T-helper 2 cell treated with Interferon-gamma antibody and Interleukin-4, amounts not matched to agents 5 μg/mL and 100 μg/mL, for 36 hours (primary cell): ENCODE data around the gene CDC42BPA.

ENCODE experiments used
- DNase-seq: peaks from one replicate; pipeline ENCODE4 v3.0.0; 2021; ENCODE audit warnings: low spot score
- H3K27ac Mint-ChIP-seq: one replicate; pipeline ENCODE4 v1.8.0; 2021; ENCODE audit warnings: mild to moderate bottlenecking, mixed read lengths
- H3K27me3 Mint-ChIP-seq: one replicate; pipeline ENCODE4 v1.8.0; 2021; ENCODE audit warnings: low read depth, mixed read lengths
- H3K36me3 Mint-ChIP-seq: one replicate; pipeline ENCODE4 v1.8.0; 2021; ENCODE audit warnings: low read depth, mixed read lengths
- H3K4me1 Mint-ChIP-seq: one replicate; pipeline ENCODE4 v1.8.0; 2021; ENCODE audit warnings: low read depth, mixed read lengths
- H3K4me3 Mint-ChIP-seq: one replicate; pipeline ENCODE4 v1.8.0; 2022; ENCODE audit warnings: mild to moderate bottlenecking, moderate library complexity, mixed read lengths
- H3K9me3 Mint-ChIP-seq: one replicate; pipeline ENCODE4 v1.8.0; 2021; ENCODE audit warnings: mixed read lengths

CDC42BPA gene

DNA sequence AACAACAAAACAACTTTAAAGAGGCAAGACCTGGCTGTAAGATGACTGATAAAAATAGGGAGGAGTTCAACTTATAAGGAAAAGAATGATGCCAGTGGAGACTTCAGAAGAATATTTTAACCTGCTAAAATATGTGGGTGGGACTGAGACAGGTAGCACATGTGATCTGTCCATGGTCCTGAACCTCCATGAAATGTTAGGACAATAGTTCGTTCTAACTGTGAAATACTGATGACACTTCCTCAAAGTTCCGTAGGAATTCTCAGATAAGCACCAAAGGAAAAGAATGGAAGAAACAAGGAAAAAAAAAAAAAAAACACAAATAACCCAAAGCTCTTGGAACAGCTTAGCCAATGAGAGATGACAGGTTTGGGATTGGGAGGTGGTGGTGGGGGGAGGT, 44.7 kb downstream of the CDC42BPA start:
- no peak for DNase-seq
- peaks cover 4% of the 10 kb centered on the region for H3K9me3 Mint-ChIP-seq
- no peaks in the 10 kb centered on the region for H3K27me3 Mint-ChIP-seq
- no peak overlapping the region for H3K4me3 Mint-ChIP-seq
- H3K36me3 Mint-ChIP-seq, result no peaks in the 10 kb centered on the region
- H3K27ac Mint-ChIP-seq, result no peak overlapping the region
- no peaks in the 10 kb centered on the region for H3K4me1 Mint-ChIP-seq

GRCh38 chr1:227272428-227272827, 45.9 kb downstream of the CDC42BPA start:
- H3K4me3 Mint-ChIP-seq, result no peak overlapping the region
- H3K27me3 Mint-ChIP-seq, result no peaks in the 10 kb centered on the region
- no peak for DNase-seq
- peaks cover 4% of the 10 kb centered on the region for H3K9me3 Mint-ChIP-seq
- no peak overlapping the region for H3K27ac Mint-ChIP-seq
- no peaks in the 10 kb centered on the region for H3K36me3 Mint-ChIP-seq
- no peaks in the 10 kb centered on the region for H3K4me1 Mint-ChIP-seq

DNA sequence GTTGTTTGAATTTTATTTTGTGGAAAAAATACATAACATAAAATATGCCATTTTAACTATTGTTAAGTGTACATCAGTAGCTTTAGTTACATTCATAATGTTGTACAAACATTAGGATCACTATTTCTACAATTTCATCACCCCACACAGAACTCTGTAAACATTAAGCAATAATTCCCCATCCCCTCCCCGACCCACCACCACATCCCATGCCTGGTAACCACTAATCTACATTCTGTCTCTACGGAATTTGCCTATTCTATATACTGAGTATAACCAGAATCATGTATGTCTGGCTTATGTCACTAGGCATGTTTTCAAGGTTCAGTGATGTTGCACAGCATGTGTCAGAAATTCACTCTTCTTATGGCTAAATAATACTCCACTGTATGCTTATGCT, 47.7 kb downstream of the CDC42BPA start:
- H3K9me3 Mint-ChIP-seq, result peaks cover 4% of the 10 kb centered on the region
- H3K27ac Mint-ChIP-seq, result no peak overlapping the region
- H3K4me3 Mint-ChIP-seq, result no peak overlapping the region
- DNase-seq, result no peak
- no peaks in the 10 kb centered on the region for H3K27me3 Mint-ChIP-seq
- no peaks in the 10 kb centered on the region for H3K4me1 Mint-ChIP-seq
- no peaks in the 10 kb centered on the region for H3K36me3 Mint-ChIP-seq

- Mint-ChIP-seq H3K4me1 (no peaks in the 10 kb centered on the region), H3K36me3 (no peaks in the 10 kb centered on the region), H3K27me3 (no peaks in the 10 kb centered on the region), H3K4me3 (no peak overlapping the region), H3K27ac (no peak overlapping the region), H3K9me3 (peaks cover 4% of the 10 kb centered on the region)
- DNase-seq, result no peak
Measured at GRCh38 chr1:227268943-227269342, 49.3 kb downstream of the CDC42BPA start.

- no peak for DNase-seq
- H3K4me1 Mint-ChIP-seq, result no peaks in the 10 kb centered on the region
- no peaks in the 10 kb centered on the region for H3K27me3 Mint-ChIP-seq
- H3K4me3 Mint-ChIP-seq, result no peak overlapping the region
- H3K36me3 Mint-ChIP-seq, result no peaks in the 10 kb centered on the region
- H3K27ac Mint-ChIP-seq, result no peak overlapping the region
- no peaks in the 10 kb centered on the region for H3K9me3 Mint-ChIP-seq
Measured at GRCh38 chr1:227265891-227266290, 52.4 kb downstream of the CDC42BPA start.

- Mint-ChIP-seq H3K4me3 (no peak overlapping the region), H3K4me1 (no peaks in the 10 kb centered on the region), H3K9me3 (no peaks in the 10 kb centered on the region), H3K27me3 (no peaks in the 10 kb centered on the region), H3K36me3 (no peaks in the 10 kb centered on the region), H3K27ac (no peak overlapping the region)
- no peak for DNase-seq
Measured at GRCh38 chr1:227263869-227264268, 54.4 kb downstream of the CDC42BPA start.

DNA sequence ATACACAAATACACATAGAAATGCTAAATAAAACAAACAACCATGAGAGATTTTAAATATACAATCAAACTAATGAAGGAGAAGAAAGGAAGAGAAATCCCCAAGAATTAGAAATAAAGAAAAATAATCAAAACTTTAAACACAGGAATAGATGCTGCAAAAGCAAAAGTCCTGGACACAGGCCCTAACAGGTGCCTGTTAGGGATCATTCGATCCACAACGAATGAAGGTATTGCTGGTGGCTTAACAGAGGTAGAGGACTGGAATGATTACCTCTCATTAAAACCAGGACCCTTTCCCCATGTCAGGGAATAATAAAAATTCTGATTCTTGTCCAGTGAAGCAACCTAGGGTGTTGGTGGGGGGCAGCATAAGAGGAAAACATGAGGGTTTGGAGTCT, 56.8 kb downstream of the CDC42BPA start:
- H3K4me1 Mint-ChIP-seq, result no peaks in the 10 kb centered on the region
- DNase-seq, result no peak
- no peak overlapping the region for H3K4me3 Mint-ChIP-seq
- H3K27me3 Mint-ChIP-seq, result no peaks in the 10 kb centered on the region
- H3K27ac Mint-ChIP-seq, result no peak overlapping the region
- no peaks in the 10 kb centered on the region for H3K36me3 Mint-ChIP-seq
- no peaks in the 10 kb centered on the region for H3K9me3 Mint-ChIP-seq

DNA sequence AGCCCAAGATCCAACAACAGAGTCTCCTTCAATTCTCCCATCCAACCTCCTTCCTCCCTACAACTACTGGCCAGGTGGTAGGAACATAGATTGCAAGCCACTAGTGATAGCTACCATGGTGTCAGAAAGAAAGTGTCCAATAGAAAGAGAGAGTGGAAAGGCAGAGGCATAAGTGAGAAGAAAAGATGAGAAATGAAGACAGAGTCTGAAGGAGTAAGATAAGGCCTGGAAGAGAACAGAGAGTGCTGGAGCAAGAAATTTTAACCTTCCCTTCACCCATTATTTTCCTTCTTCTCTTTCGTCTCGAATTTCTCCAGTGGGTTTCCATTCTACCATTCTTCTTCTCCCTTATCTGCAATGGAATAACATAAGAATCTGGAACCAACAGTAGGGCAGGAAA, 57.9 kb downstream of the CDC42BPA start:
- Mint-ChIP-seq H3K27me3 (no peaks in the 10 kb centered on the region), H3K4me3 (no peak overlapping the region), H3K36me3 (no peaks in the 10 kb centered on the region), H3K9me3 (no peaks in the 10 kb centered on the region), H3K4me1 (no peaks in the 10 kb centered on the region), H3K27ac (no peak overlapping the region)
- no peak for DNase-seq

DNA sequence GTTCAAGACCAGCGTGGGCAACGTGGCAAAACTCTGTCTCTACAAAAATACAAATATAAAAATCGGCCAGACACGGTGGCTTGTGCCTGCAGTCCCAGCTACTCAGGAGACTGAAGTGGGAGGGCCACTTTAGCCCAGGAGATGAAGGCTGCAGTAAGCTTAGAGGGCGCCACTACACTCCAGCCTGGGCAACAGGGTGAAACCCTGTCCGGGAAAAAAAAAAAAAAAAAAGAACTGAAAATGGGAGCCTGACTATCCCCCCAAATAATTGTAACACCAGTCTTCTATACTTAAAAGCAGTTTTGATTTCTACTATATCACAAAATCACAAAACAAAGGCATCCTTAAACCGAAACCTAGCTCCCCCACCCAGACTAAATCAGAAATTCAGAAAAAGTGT, 60.3 kb downstream of the CDC42BPA start:
- Mint-ChIP-seq H3K4me3 (no peak overlapping the region), H3K27me3 (peaks cover 3% of the 10 kb centered on the region), H3K9me3 (no peaks in the 10 kb centered on the region), H3K27ac (no peak overlapping the region), H3K36me3 (no peaks in the 10 kb centered on the region), H3K4me1 (no peaks in the 10 kb centered on the region)
- no peak for DNase-seq

- Mint-ChIP-seq H3K4me3 (no peak overlapping the region), H3K27me3 (peaks cover 5% of the 10 kb centered on the region), H3K9me3 (no peaks in the 10 kb centered on the region), H3K4me1 (no peaks in the 10 kb centered on the region), H3K27ac (no peak overlapping the region), H3K36me3 (no peaks in the 10 kb centered on the region)
- no peak for DNase-seq
Measured at GRCh38 chr1:227255086-227255732, 63.1 kb downstream of the CDC42BPA start.

DNA sequence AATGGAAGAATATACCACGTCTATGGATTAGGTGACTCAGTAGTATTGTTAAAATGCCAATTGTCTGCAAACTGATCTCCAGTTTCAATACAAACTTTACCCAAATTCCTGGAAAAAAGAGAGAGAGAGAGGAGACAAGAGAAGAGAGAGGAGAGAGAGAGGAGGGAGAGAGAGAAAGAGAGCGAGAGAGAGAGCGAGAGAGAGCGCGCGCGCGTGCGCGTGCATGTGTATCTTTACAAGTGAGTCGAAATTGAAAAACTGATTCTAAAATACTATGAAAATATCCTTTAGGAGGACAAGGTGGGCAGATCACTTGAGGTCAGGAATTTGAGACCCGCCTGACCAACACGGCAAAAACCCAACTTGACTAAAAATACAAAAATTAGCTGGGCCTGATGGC, 65.2 kb downstream of the CDC42BPA start:
- Mint-ChIP-seq H3K9me3 (no peaks in the 10 kb centered on the region), H3K27ac (no peak overlapping the region), H3K36me3 (no peaks in the 10 kb centered on the region), H3K4me1 (peaks cover 3% of the 10 kb centered on the region), H3K4me3 (no peak overlapping the region), H3K27me3 (peaks cover 10% of the 10 kb centered on the region)
- DNase-seq, result no peak

- Mint-ChIP-seq H3K27me3 (peaks cover 10% of the 10 kb centered on the region), H3K4me3 (no peak overlapping the region), H3K4me1 (peaks cover 3% of the 10 kb centered on the region), H3K9me3 (no peaks in the 10 kb centered on the region), H3K36me3 (no peaks in the 10 kb centered on the region), H3K27ac (no peak overlapping the region)
- no peak for DNase-seq
Measured at GRCh38 chr1:227245613-227246320, 72.5 kb downstream of the CDC42BPA start.

GRCh38 chr1:227244339-227245118, 73.8 kb downstream of the CDC42BPA start:
- Mint-ChIP-seq H3K27ac (no peak overlapping the region), H3K4me3 (no peak overlapping the region), H3K27me3 (peaks cover 14% of the 10 kb centered on the region), H3K4me1 (peaks cover 3% of the 10 kb centered on the region), H3K9me3 (no peaks in the 10 kb centered on the region), H3K36me3 (no peaks in the 10 kb centered on the region)
- no peak for DNase-seq
